Immature natural killer cell (primary cell): Measurements from ENCODE around the gene CPSF7. TPM values are rescaled to one million over a fixed set of nuclear protein-coding genes. Genes with fewer than 3 reads are reported as not detected.

ENCODE experiments used
- DNase-seq, 3 donors: peaks; one replicate each; pipeline ENCODE4 v3.0.0; 2022; ENCODE audit warnings: mixed read lengths in 1 of 3
- H3K27ac Mint-ChIP-seq, 6 donors: one replicate each; pipeline ENCODE4 v1.8.0; 2020; ENCODE audit warnings: mixed read lengths in 6 of 6, mild to moderate bottlenecking in 5 of 6, inconsistent platforms in 4 of 6, moderate library complexity in 3 of 6
- H3K27me3 Mint-ChIP-seq, 3 donors: one replicate each; pipeline ENCODE4 v1.8.0; 2020 to 2021; ENCODE audit warnings: low read depth in 3 of 3, mild to moderate bottlenecking in 3 of 3, mixed read lengths in 3 of 3, moderate library complexity in 3 of 3, inconsistent platforms in 1 of 3
- H3K36me3 Mint-ChIP-seq, 3 donors: one replicate each; pipeline ENCODE4 v1.8.0; 2020; ENCODE audit warnings: mixed read lengths in 3 of 3, inconsistent platforms in 2 of 3, mild to moderate bottlenecking in 2 of 3
- H3K4me1 Mint-ChIP-seq, 2 donors: one replicate each; pipeline ENCODE4 v1.8.0; 2020; ENCODE audit warnings: inconsistent platforms in 2 of 2, mild to moderate bottlenecking in 2 of 2, mixed read lengths in 2 of 2, moderate library complexity in 1 of 2
- H3K4me3 Mint-ChIP-seq, 5 donors: one replicate each; pipeline ENCODE4 v1.8.0; 2020; ENCODE audit warnings: mild to moderate bottlenecking in 5 of 5, mixed read lengths in 5 of 5, inconsistent platforms in 3 of 5, moderate library complexity in 3 of 5
- H3K9me3 Mint-ChIP-seq, 6 donors: one replicate each; pipeline ENCODE4 v1.8.0; 2020; ENCODE audit warnings: mild to moderate bottlenecking in 6 of 6, mixed read lengths in 6 of 6, inconsistent platforms in 4 of 6, moderate library complexity in 3 of 6
- polyA plus RNA-seq, 3 donors: library from polyadenylated mRNA; unstranded; fragments of 300-500 nt; fragmentation: Illumina TruSeq; gene quantifications; one replicate each; pipeline ENCODE4 v1.2.3, GENCODE V29; 2021

The CPSF7 gene
- polyA plus RNA-seq, 3 donors from 2014 or later, result 11.9 to 34.0 (median 14.8) TPM

- H3K4me1 Mint-ChIP-seq, result peaks cover under 1 to 3% of the 10 kb centered on the region in 2 donors
Observed at GRCh38 chr11:61354208-61354607, 75.6 kb downstream of the CPSF7 start.

GRCh38 chr11:61353131-61354067, 76.4 kb downstream of the CPSF7 start:
- DNase-seq, result no peak
- Mint-ChIP-seq H3K36me3 (peaks cover 14 to 25% (median 15%) of the 10 kb centered on the region in 3 donors), H3K9me3 (no peaks in the 10 kb centered on the region), H3K4me3 (no peak overlapping the region), H3K27me3 (peaks cover 0 to 2% (median 0%) of the 10 kb centered on the region in 3 donors), H3K27ac (no peak overlapping the region), H3K4me1 (peaks cover 0 to 2% of the 10 kb centered on the region in 2 donors)

More at GRCh38 chr11:61354208-61354607, 75.6 kb downstream of the CPSF7 start:
- peaks cover 14 to 25% (median 15%) of the 10 kb centered on the region in 3 donors for H3K36me3 Mint-ChIP-seq
- H3K9me3 Mint-ChIP-seq, result no peaks in the 10 kb centered on the region
- H3K4me3 Mint-ChIP-seq, result no peak overlapping the region
- peaks cover 0 to 2% (median 0%) of the 10 kb centered on the region in 3 donors for H3K27me3 Mint-ChIP-seq
- H3K27ac Mint-ChIP-seq, result no peak overlapping the region
- DNase-seq, result no peak

Other genes starting within 250 kb of the CPSF7 start
- gene PGA3, start 226.5 kb downstream of the CPSF7 start, polyA plus RNA-seq, result not detected
- gene PGA4, start 207.6 kb downstream of the CPSF7 start, polyA plus RNA-seq, result 1 to 10 TPM in 1 of 3 donors, not detected in 2; 1.6 TPM
- gene PGA5, start 188.8 kb downstream of the CPSF7 start, polyA plus RNA-seq, result not detected
- gene VWCE, start 134.7 kb downstream of the CPSF7 start, polyA plus RNA-seq, result not detected
- 100 to 1,000 TPM; 105 to 131 (median 119) TPM for gene DDB1, start 96.9 kb downstream of the CPSF7 start, polyA plus RNA-seq
- 10 to 100 TPM; 35.0 to 38.2 (median 36.2) TPM for gene TKFC, start 96.7 kb downstream of the CPSF7 start, polyA plus RNA-seq
- gene CYB561A3, start 68.1 kb downstream of the CPSF7 start, polyA plus RNA-seq, result 100 to 1,000 TPM in 1 of 3 donors, 10 to 100 TPM in 2; 63.8 to 128 (median 64.5) TPM
- 10 to 100 TPM; 28.4 to 61.4 (median 57.5) TPM for gene TMEM138, start 67.6 kb downstream of the CPSF7 start, polyA plus RNA-seq
- 10 to 100 TPM; 49.8 to 63.7 (median 51.1) TPM for gene TMEM216, start 37.4 kb downstream of the CPSF7 start, polyA plus RNA-seq
- 100 to 1,000 TPM in 2 of 3 donors, 10 to 100 TPM in 1; 93.7 to 129 (median 118) TPM for gene SDHAF2, start 149 bp upstream of the CPSF7 start, polyA plus RNA-seq
- not detected for gene LRRC10B, start 78.8 kb upstream of the CPSF7 start, polyA plus RNA-seq
- not detected for gene SYT7, start 151.1 kb upstream of the CPSF7 start, polyA plus RNA-seq